Gastroesophageal sphincter (tissue), 3 donors: ENCODE measurements around the gene E2F4.

Experiments
- POLR2A ChIP-seq, 2 donors: fragments of 450-650 bp; IDR thresholded peaks; one replicate each; pipeline ENCODE4 v1.6.1; 2017; ENCODE audit warnings: antibody characterized with exemption in 2 of 2, mild to moderate bottlenecking in 2 of 2, moderate library complexity in 1 of 2
- POLR2AphosphoS5 ChIP-seq: sonication (generic); formaldehyde crosslinking; IDR thresholded peaks from one replicate; pipeline ENCODE4 v1.6.1; 2017; ENCODE audit warnings: antibody characterized with exemption
- TF ChIP-seq, protein P1 (sequence below), 4 experiments: fragments of 200-600 bp in 2 of 4; fragments of 450-650 bp in 2 of 4; sonication (generic) in 1 of 4; IDR thresholded peaks; one replicate each; pipeline ENCODE4 v1.5.1; 2017 to 2019; ENCODE audit warnings: antibody characterized with exemption in 4 of 4, mild to moderate bottlenecking in 2 of 4, moderate library complexity in 2 of 4

- TF ChIP-seq, protein P1, sequence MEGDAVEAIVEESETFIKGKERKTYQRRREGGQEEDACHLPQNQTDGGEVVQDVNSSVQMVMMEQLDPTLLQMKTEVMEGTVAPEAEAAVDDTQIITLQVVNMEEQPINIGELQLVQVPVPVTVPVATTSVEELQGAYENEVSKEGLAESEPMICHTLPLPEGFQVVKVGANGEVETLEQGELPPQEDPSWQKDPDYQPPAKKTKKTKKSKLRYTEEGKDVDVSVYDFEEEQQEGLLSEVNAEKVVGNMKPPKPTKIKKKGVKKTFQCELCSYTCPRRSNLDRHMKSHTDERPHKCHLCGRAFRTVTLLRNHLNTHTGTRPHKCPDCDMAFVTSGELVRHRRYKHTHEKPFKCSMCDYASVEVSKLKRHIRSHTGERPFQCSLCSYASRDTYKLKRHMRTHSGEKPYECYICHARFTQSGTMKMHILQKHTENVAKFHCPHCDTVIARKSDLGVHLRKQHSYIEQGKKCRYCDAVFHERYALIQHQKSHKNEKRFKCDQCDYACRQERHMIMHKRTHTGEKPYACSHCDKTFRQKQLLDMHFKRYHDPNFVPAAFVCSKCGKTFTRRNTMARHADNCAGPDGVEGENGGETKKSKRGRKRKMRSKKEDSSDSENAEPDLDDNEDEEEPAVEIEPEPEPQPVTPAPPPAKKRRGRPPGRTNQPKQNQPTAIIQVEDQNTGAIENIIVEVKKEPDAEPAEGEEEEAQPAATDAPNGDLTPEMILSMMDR (IDR thresholded peaks at IDR 0.05), result no peak
- no peak for TF ChIP-seq POLR2A (IDR thresholded peaks at IDR 0.05)
- no peak for TF ChIP-seq POLR2AphosphoS5
Observed at GRCh38 chr16:67216612-67217490, 24.9 kb downstream of the E2F4 start.
